ENCODE results near the gene CLDN14. TPM values are rescaled to one million over a fixed set of nuclear protein-coding genes. Genes with fewer than 3 reads are reported as not detected.
"Not testable (repeated sequence)": the region's sequence is repeated elsewhere in the genome, so short reads cannot be mapped to it uniquely, and the experiment has no call there.

The CLDN14 gene
- total RNA-seq, 1 donor from 2014 or later = 3.7 TPM

GRCh38 chr21:36476541-36476940, 3.4 kb downstream of the CLDN14 start:
- not testable (repeated sequence) for H3K4me1 ChIP-seq (ENCODE audit: control insufficient read depth in 3 of 3, insufficient read depth in 3 of 3, low read length in 3 of 3); H3K27me3 ChIP-seq (ENCODE audit: control insufficient read depth in 3 of 3, insufficient read depth in 3 of 3, low read length in 3 of 3); H3K9me3 ChIP-seq (ENCODE audit: control insufficient read depth in 3 of 3, low read length in 3 of 3); H3K36me3 ChIP-seq (ENCODE audit: control insufficient read depth in 3 of 3, insufficient read depth in 3 of 3, low read length in 3 of 3); H3K27ac ChIP-seq (ENCODE audit: low read depth, low read length); H3K9ac ChIP-seq (ENCODE audit: low read depth in 1 of 3, low read length in 3 of 3); H3K4me3 ChIP-seq (ENCODE audit: low read length in 3 of 3)

- Histone ChIP-seq H3K36me3 (ENCODE audit: control insufficient read depth in 3 of 3, insufficient read depth in 3 of 3, low read length in 3 of 3) (no peaks in the 10 kb centered on the region), H3K9ac (ENCODE audit: low read depth in 1 of 3, low read length in 3 of 3) (no peak overlapping the region), H3K27me3 (ENCODE audit: control insufficient read depth in 3 of 3, insufficient read depth in 3 of 3, low read length in 3 of 3) (peaks cover 0 to 2% (median 0%) of the 10 kb centered on the region in 3 donors), H3K4me1 (ENCODE audit: control insufficient read depth in 3 of 3, insufficient read depth in 3 of 3, low read length in 3 of 3) (peaks cover 0 to 6% (median 5%) of the 10 kb centered on the region in 3 donors), H3K27ac (ENCODE audit: low read depth, low read length) (no peak overlapping the region), H3K4me3 (ENCODE audit: low read length in 3 of 3) (no peak overlapping the region), H3K9me3 (ENCODE audit: control insufficient read depth in 3 of 3, low read length in 3 of 3) (peaks cover 0 to 2% (median 0%) of the 10 kb centered on the region in 3 donors)
Observed at GRCh38 chr21:36474591-36474990, 5.3 kb downstream of the CLDN14 start.

GRCh38 chr21:36473203-36473602, 6.7 kb downstream of the CLDN14 start:
- peaks cover 0 to 3% (median 0%) of the 10 kb centered on the region in 3 donors for H3K4me1 ChIP-seq (ENCODE audit: control insufficient read depth in 3 of 3, insufficient read depth in 3 of 3, low read length in 3 of 3)
- H3K36me3 ChIP-seq (ENCODE audit: control insufficient read depth in 3 of 3, insufficient read depth in 3 of 3, low read length in 3 of 3) = no peaks in the 10 kb centered on the region
- peaks cover 0 to 2% (median 0%) of the 10 kb centered on the region in 3 donors for H3K27me3 ChIP-seq (ENCODE audit: control insufficient read depth in 3 of 3, insufficient read depth in 3 of 3, low read length in 3 of 3)
- H3K9me3 ChIP-seq (ENCODE audit: control insufficient read depth in 3 of 3, low read length in 3 of 3) = peaks cover 0 to 2% (median 0%) of the 10 kb centered on the region in 3 donors
- no peak overlapping the region for H3K4me3 ChIP-seq (ENCODE audit: low read length in 3 of 3)
- no peak overlapping the region for H3K27ac ChIP-seq (ENCODE audit: low read depth, low read length)
- H3K9ac ChIP-seq (ENCODE audit: low read depth in 1 of 3, low read length in 3 of 3) = no peak overlapping the region

- no peak overlapping the region for H3K4me3 ChIP-seq (ENCODE audit: low read length in 3 of 3)
- peaks cover 0 to 3% (median 0%) of the 10 kb centered on the region in 3 donors for H3K4me1 ChIP-seq (ENCODE audit: control insufficient read depth in 3 of 3, insufficient read depth in 3 of 3, low read length in 3 of 3)
- H3K9me3 ChIP-seq (ENCODE audit: control insufficient read depth in 3 of 3, low read length in 3 of 3) = peaks cover 0 to 2% (median 0%) of the 10 kb centered on the region in 3 donors
- H3K9ac ChIP-seq (ENCODE audit: low read depth in 1 of 3, low read length in 3 of 3) = no peak overlapping the region
- H3K27ac ChIP-seq (ENCODE audit: low read depth, low read length) = no peak overlapping the region
- H3K27me3 ChIP-seq (ENCODE audit: control insufficient read depth in 3 of 3, insufficient read depth in 3 of 3, low read length in 3 of 3) = peaks cover 0 to 2% (median 0%) of the 10 kb centered on the region in 3 donors
- no peaks in the 10 kb centered on the region for H3K36me3 ChIP-seq (ENCODE audit: control insufficient read depth in 3 of 3, insufficient read depth in 3 of 3, low read length in 3 of 3)
Observed at GRCh38 chr21:36472377-36472776, 7.5 kb downstream of the CLDN14 start.

- Histone ChIP-seq H3K27me3 (ENCODE audit: control insufficient read depth in 3 of 3, insufficient read depth in 3 of 3, low read length in 3 of 3) (peaks cover 0 to 2% (median 0%) of the 10 kb centered on the region in 3 donors), H3K9me3 (ENCODE audit: control insufficient read depth in 3 of 3, low read length in 3 of 3) (peaks cover 0 to 2% (median 0%) of the 10 kb centered on the region in 3 donors), H3K4me3 (ENCODE audit: low read length in 3 of 3) (no peak overlapping the region), H3K36me3 (ENCODE audit: control insufficient read depth in 3 of 3, insufficient read depth in 3 of 3, low read length in 3 of 3) (no peaks in the 10 kb centered on the region), H3K4me1 (ENCODE audit: control insufficient read depth in 3 of 3, insufficient read depth in 3 of 3, low read length in 3 of 3) (no peaks in the 10 kb centered on the region), H3K27ac (ENCODE audit: low read depth, low read length) (no peak overlapping the region), H3K9ac (ENCODE audit: low read depth in 1 of 3, low read length in 3 of 3) (no peak overlapping the region)
Observed at GRCh38 chr21:36471254-36471723, 8.6 kb downstream of the CLDN14 start.

GRCh38 chr21:36470294-36470693, 9.6 kb downstream of the CLDN14 start:
- Histone ChIP-seq H3K4me3 (ENCODE audit: low read length in 3 of 3) (no peak overlapping the region), H3K27me3 (ENCODE audit: control insufficient read depth in 3 of 3, insufficient read depth in 3 of 3, low read length in 3 of 3) (peaks cover 0 to 2% (median 0%) of the 10 kb centered on the region in 3 donors), H3K9me3 (ENCODE audit: control insufficient read depth in 3 of 3, low read length in 3 of 3) (peaks cover 0 to 2% (median 0%) of the 10 kb centered on the region in 3 donors), H3K36me3 (ENCODE audit: control insufficient read depth in 3 of 3, insufficient read depth in 3 of 3, low read length in 3 of 3) (no peaks in the 10 kb centered on the region), H3K9ac (ENCODE audit: low read depth in 1 of 3, low read length in 3 of 3) (no peak overlapping the region), H3K4me1 (ENCODE audit: control insufficient read depth in 3 of 3, insufficient read depth in 3 of 3, low read length in 3 of 3) (peaks cover 0 to 7% (median 5%) of the 10 kb centered on the region in 3 donors), H3K27ac (ENCODE audit: low read depth, low read length) (no peak overlapping the region)

GRCh38 chr21:36466061-36466511, 13.8 kb downstream of the CLDN14 start:
- Histone ChIP-seq H3K27ac (ENCODE audit: low read depth, low read length) (no peak overlapping the region), H3K9me3 (ENCODE audit: control insufficient read depth in 3 of 3, low read length in 3 of 3) (no peaks in the 10 kb centered on the region), H3K27me3 (ENCODE audit: control insufficient read depth in 3 of 3, insufficient read depth in 3 of 3, low read length in 3 of 3) (no peaks in the 10 kb centered on the region), H3K4me3 (ENCODE audit: low read length in 3 of 3) (no peak overlapping the region), H3K9ac (ENCODE audit: low read depth in 1 of 3, low read length in 3 of 3) (no peak overlapping the region), H3K4me1 (ENCODE audit: control insufficient read depth in 3 of 3, insufficient read depth in 3 of 3, low read length in 3 of 3) (peaks cover 4 to 24% (median 20%) of the 10 kb centered on the region in 3 donors), H3K36me3 (ENCODE audit: control insufficient read depth in 3 of 3, insufficient read depth in 3 of 3, low read length in 3 of 3) (no peaks in the 10 kb centered on the region)

- no peaks in the 10 kb centered on the region for H3K9me3 ChIP-seq (ENCODE audit: control insufficient read depth in 3 of 3, low read length in 3 of 3)
- no peaks in the 10 kb centered on the region for H3K27me3 ChIP-seq (ENCODE audit: control insufficient read depth in 3 of 3, insufficient read depth in 3 of 3, low read length in 3 of 3)
- no peak overlapping the region for H3K4me3 ChIP-seq (ENCODE audit: low read length in 3 of 3)
- H3K4me1 ChIP-seq (ENCODE audit: control insufficient read depth in 3 of 3, insufficient read depth in 3 of 3, low read length in 3 of 3) = peaks cover 4 to 24% (median 20%) of the 10 kb centered on the region in 3 donors
- H3K36me3 ChIP-seq (ENCODE audit: control insufficient read depth in 3 of 3, insufficient read depth in 3 of 3, low read length in 3 of 3) = no peaks in the 10 kb centered on the region
- no peak overlapping the region for H3K9ac ChIP-seq (ENCODE audit: low read depth in 1 of 3, low read length in 3 of 3)
- H3K27ac ChIP-seq (ENCODE audit: low read depth, low read length) = no peak overlapping the region
Observed at GRCh38 chr21:36465478-36465877, 14.4 kb downstream of the CLDN14 start.

GRCh38 chr21:36464590-36464989, 15.3 kb downstream of the CLDN14 start:
- no peak overlapping the region for H3K9ac ChIP-seq (ENCODE audit: low read depth in 1 of 3, low read length in 3 of 3)
- H3K27ac ChIP-seq (ENCODE audit: low read depth, low read length) = no peak overlapping the region
- no peak overlapping the region for H3K4me3 ChIP-seq (ENCODE audit: low read length in 3 of 3)
- no peaks in the 10 kb centered on the region for H3K9me3 ChIP-seq (ENCODE audit: control insufficient read depth in 3 of 3, low read length in 3 of 3)
- no peaks in the 10 kb centered on the region for H3K36me3 ChIP-seq (ENCODE audit: control insufficient read depth in 3 of 3, insufficient read depth in 3 of 3, low read length in 3 of 3)
- H3K27me3 ChIP-seq (ENCODE audit: control insufficient read depth in 3 of 3, insufficient read depth in 3 of 3, low read length in 3 of 3) = no peaks in the 10 kb centered on the region
- peaks cover 4 to 24% (median 20%) of the 10 kb centered on the region in 3 donors for H3K4me1 ChIP-seq (ENCODE audit: control insufficient read depth in 3 of 3, insufficient read depth in 3 of 3, low read length in 3 of 3)

GRCh38 chr21:36463991-36464390, 15.9 kb downstream of the CLDN14 start:
- H3K9me3 ChIP-seq (ENCODE audit: control insufficient read depth in 3 of 3, low read length in 3 of 3) = no peaks in the 10 kb centered on the region
- H3K9ac ChIP-seq (ENCODE audit: low read depth in 1 of 3, low read length in 3 of 3) = no peak overlapping the region
- H3K27me3 ChIP-seq (ENCODE audit: control insufficient read depth in 3 of 3, insufficient read depth in 3 of 3, low read length in 3 of 3) = no peaks in the 10 kb centered on the region
- no peak overlapping the region for H3K4me3 ChIP-seq (ENCODE audit: low read length in 3 of 3)
- no peak overlapping the region for H3K27ac ChIP-seq (ENCODE audit: low read depth, low read length)
- no peaks in the 10 kb centered on the region for H3K36me3 ChIP-seq (ENCODE audit: control insufficient read depth in 3 of 3, insufficient read depth in 3 of 3, low read length in 3 of 3)
- H3K4me1 ChIP-seq (ENCODE audit: control insufficient read depth in 3 of 3, insufficient read depth in 3 of 3, low read length in 3 of 3) = peaks cover 4 to 29% (median 26%) of the 10 kb centered on the region in 3 donors

Measured in skeletal muscle tissue (tissue), 4 donors.